Measurements from ENCODE around the gene PTCRA. TPM values are rescaled to one million over a fixed set of nuclear protein-coding genes. Genes with fewer than 3 reads are reported as not detected.
A peak's percentile ranks its signal among the peaks of the same experiment; 100 is the strongest.

Gene PTCRA
- total RNA-seq, 4 donors from 2014 or later, result not detected

DNA sequence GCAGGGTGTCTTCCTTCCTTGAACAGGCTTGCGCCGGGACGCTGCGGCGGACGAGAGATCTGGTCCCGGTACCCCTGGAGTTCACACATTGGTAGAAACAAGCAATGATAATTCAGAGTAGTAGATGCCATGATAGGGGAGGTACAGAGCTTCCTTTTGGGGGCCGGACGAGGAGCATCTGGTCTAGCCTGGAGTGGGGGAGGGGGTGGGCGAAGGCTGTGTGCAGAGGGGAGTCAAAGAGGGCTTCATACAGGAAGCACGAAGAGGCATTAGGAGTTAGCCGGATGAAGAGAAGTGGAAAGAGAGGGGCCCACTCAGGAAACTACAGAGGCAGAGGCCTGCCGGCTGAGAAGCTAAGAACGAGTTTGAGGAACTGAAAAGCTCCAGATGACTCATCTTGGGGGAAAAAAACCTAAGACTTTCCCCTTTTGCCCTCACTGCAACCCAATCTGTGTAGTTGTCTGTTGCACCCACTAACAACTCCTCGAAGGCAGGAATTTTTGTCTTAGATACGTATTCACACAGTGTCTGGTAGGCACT lies 14.0 kb downstream of the PTCRA start:
- DNase-seq, result peak; percentile 23
- 2 to 4% methylated on average over 8 to 9 of the region's 16 CpGs for WGBS, 2 donors
- Histone ChIP-seq H3K9me3 (no peaks in the 10 kb centered on the region), H3K27ac (peak overlapping the region; percentile 88 to 94 (median 92)), H3K36me3 (peaks cover 0 to 15% (median 4%) of the 10 kb centered on the region in 3 donors), H3K27me3 (peaks cover 0 to 6% (median 0%) of the 10 kb centered on the region in 4 donors), H3K4me3 (peak overlapping the region; percentile 59 to 91 (median 74)), H3K4me1 (peaks cover 8 to 63% (median 32%) of the 10 kb centered on the region in 3 donors)
- intact Hi-C loops (cut with DNase I), result no loop called here
- TF ChIP-seq, protein P1, sequence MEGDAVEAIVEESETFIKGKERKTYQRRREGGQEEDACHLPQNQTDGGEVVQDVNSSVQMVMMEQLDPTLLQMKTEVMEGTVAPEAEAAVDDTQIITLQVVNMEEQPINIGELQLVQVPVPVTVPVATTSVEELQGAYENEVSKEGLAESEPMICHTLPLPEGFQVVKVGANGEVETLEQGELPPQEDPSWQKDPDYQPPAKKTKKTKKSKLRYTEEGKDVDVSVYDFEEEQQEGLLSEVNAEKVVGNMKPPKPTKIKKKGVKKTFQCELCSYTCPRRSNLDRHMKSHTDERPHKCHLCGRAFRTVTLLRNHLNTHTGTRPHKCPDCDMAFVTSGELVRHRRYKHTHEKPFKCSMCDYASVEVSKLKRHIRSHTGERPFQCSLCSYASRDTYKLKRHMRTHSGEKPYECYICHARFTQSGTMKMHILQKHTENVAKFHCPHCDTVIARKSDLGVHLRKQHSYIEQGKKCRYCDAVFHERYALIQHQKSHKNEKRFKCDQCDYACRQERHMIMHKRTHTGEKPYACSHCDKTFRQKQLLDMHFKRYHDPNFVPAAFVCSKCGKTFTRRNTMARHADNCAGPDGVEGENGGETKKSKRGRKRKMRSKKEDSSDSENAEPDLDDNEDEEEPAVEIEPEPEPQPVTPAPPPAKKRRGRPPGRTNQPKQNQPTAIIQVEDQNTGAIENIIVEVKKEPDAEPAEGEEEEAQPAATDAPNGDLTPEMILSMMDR (IDR thresholded peaks at IDR 0.05), result no peak
- peak in 1 of 4 donors; percentile 13 for TF ChIP-seq POLR2A (IDR thresholded peaks at IDR 0.05)

DNA sequence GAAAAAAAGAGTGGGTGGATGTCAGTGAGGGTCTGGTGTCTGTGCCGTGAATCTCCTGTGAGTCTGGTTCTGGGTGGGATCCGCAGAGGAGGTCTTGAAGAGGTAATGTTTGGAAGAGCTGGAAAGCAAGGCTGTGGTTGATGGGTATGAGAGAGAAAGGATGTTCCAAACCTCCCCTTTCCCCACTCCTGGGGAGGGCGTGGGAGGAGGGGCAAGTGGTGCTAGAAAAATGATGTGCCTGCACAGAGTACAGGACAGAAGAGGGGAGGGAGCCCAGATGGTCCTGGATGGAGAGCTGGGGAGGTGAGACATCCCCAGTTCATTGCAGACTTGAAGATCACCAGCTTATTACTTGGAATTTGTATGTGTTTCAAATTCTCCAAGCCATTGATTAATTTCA lies 16.6 kb downstream of the PTCRA start:
- Histone ChIP-seq H3K4me3 (no peak overlapping the region), H3K4me1 (peaks cover 8 to 63% (median 32%) of the 10 kb centered on the region in 3 donors), H3K27me3 (no peaks in the 10 kb centered on the region), H3K36me3 (peaks cover 12 to 40% (median 17%) of the 10 kb centered on the region in 3 donors), H3K9me3 (no peaks in the 10 kb centered on the region), H3K27ac (no peak overlapping the region)
- 74 to 91% methylated on average over 3 of the region's 3 CpGs for WGBS, 2 donors
- DNase-seq, result no peak
- intact Hi-C loops (cut with DNase I), result no loop called here
- no peak for TF ChIP-seq POLR2A (IDR thresholded peaks at IDR 0.05)
- TF ChIP-seq, protein P1 (IDR thresholded peaks at IDR 0.05), result no peak

DNA sequence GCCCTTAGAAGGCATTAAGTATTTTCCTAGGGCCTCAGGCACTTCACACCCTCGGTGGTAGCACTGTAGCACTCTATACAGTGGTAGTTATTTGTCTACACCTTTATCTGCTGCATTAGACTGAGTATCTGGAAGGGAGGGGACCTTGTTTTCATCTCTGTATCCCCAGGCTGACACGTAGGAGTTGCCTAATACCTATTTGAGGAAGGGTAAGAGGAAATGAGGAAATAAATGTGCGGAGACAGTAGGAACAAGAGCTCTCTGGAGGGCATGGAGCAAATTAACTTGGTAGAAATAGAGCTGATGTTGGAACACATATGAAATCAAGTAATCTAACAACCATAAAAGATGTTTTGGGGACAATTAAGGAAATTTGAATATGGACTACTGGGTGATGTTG lies 17.4 kb downstream of the PTCRA start:
- intact Hi-C loops (cut with DNase I), result no loop called here
- DNase-seq, result no peak
- Histone ChIP-seq H3K4me3 (no peak overlapping the region), H3K36me3 (peaks cover 19 to 48% (median 19%) of the 10 kb centered on the region in 3 donors), H3K9me3 (no peaks in the 10 kb centered on the region), H3K27me3 (no peaks in the 10 kb centered on the region), H3K4me1 (peaks cover 8 to 59% (median 32%) of the 10 kb centered on the region in 3 donors), H3K27ac (peak overlapping the region in 1 of 4 donors; percentile 11)
- WGBS, 2 donors, result 21 to 39% methylated on average over 3 of the region's 3 CpGs
- no peak for TF ChIP-seq POLR2A (IDR thresholded peaks at IDR 0.05)
- TF ChIP-seq, protein P1 (IDR thresholded peaks at IDR 0.05), result no peak

DNA sequence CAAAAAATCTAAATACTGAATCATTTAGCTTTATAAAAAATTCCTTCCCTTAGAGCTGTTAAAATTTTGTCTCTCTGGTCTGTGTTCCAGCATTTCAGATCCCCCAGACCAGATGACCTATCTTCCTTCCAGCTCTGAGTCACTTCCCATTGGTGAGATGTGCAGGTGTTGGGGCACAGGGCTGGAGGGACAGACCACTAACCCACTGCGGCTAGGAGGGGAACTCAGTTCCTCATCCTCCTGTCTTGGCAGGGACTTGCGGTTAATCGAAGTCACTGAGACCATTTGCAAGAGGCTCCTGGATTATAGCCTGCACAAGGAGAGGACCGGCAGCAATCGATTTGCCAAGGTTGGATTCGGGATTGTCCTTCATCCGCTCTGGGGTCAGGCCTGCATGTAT lies 19.5 kb downstream of the PTCRA start:
- WGBS, 2 donors, result 64 to 80% methylated on average over 7 of the region's 7 CpGs
- Histone ChIP-seq H3K36me3 (peaks cover 25 to 69% (median 31%) of the 10 kb centered on the region in 3 donors), H3K4me3 (no peak overlapping the region), H3K4me1 (peaks cover 3 to 43% (median 24%) of the 10 kb centered on the region in 3 donors), H3K9me3 (no peaks in the 10 kb centered on the region), H3K27ac (no peak overlapping the region), H3K27me3 (no peaks in the 10 kb centered on the region)
- no peak for TF ChIP-seq POLR2A (IDR thresholded peaks at IDR 0.05)
- TF ChIP-seq, protein P1 (IDR thresholded peaks at IDR 0.05), result no peak
- DNase-seq, result no peak
- intact Hi-C loops (cut with DNase I), result no loop called here

DNA sequence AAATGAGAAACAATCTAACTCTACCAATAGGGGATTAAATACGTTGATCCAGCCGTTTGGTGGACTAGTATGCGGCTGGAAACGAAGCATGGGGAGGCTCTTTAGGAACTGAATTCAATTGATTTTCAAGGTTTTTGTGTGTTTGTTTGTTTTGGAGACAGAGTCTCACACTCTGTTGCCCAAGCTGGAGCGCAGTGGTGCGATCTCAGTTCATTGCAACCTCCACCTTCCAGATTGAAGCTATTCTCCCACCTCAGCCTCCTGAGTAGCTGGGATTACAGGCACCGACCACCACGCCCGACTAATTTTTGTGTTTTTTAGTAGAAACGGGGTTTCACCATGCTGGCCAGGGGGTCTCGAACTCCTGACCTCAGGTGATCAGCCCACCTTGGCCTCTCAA lies 20.5 kb downstream of the PTCRA start:
- 92% methylated on average over 11 of the region's 11 CpGs for WGBS, 2 donors
- intact Hi-C loops (cut with DNase I), result no loop called here
- Histone ChIP-seq H3K4me1 (peaks cover 0 to 32% (median 13%) of the 10 kb centered on the region in 3 donors), H3K27ac (no peak overlapping the region), H3K4me3 (no peak overlapping the region), H3K27me3 (no peaks in the 10 kb centered on the region), H3K36me3 (peaks cover 25 to 79% (median 31%) of the 10 kb centered on the region in 3 donors), H3K9me3 (no peaks in the 10 kb centered on the region)
- DNase-seq, result no peak
- TF ChIP-seq, protein P1 (IDR thresholded peaks at IDR 0.05), result no peak
- TF ChIP-seq POLR2A (IDR thresholded peaks at IDR 0.05), result no peak

Measured in esophagus squamous epithelium (tissue), 5 donors.